GM12874 (cell line): ENCODE measurements around the gene ANKRD55.

Experiments used
- CTCF ChIP-seq: IDR thresholded peaks from 2 replicates; pipeline ENCODE4 v1.5.1; 2011; ENCODE audit warnings: low read depth, mild to moderate bottlenecking, control low read depth, low read length, moderate library complexity; ENCODE audit not compliant: insufficient read depth

The ANKRD55 gene

GRCh38 chr5:56207537-56207936 lies 25.6 kb downstream of the ANKRD55 start:
- no peak for TF ChIP-seq CTCF

- no peak for TF ChIP-seq CTCF
Observed at GRCh38 chr5:56206126-56206910, 26.8 kb downstream of the ANKRD55 start.

GRCh38 chr5:56202483-56202882 lies 30.6 kb downstream of the ANKRD55 start:
- TF ChIP-seq CTCF: no peak

- TF ChIP-seq CTCF: peak; percentile 67
Observed at GRCh38 chr5:56200971-56201666, 32.0 kb downstream of the ANKRD55 start.

GRCh38 chr5:56195016-56195415 lies 38.1 kb downstream of the ANKRD55 start:
- no peak for TF ChIP-seq CTCF

- no peak for TF ChIP-seq CTCF
Observed at GRCh38 chr5:56192246-56192645, 40.9 kb downstream of the ANKRD55 start.

- TF ChIP-seq CTCF: no peak
Observed at GRCh38 chr5:56191656-56192055, 41.5 kb downstream of the ANKRD55 start.
